HEK293 (cell line): ENCODE results near the gene TMEM250.

Experiments used
- CTCF ChIA-PET: fragments of 350-600 bp; formaldehyde crosslinking; extraction: SDS; loops from one replicate; lab custom pipeline; 2021; ENCODE audit warnings: antibody characterized with exemption; lab: Yijun Ruan, JAX
- POLR2A ChIA-PET: fragments of 300-600 bp; formaldehyde crosslinking; extraction: SDS; loops from one replicate; lab custom pipeline; 2020; ENCODE audit warnings: antibody characterized with exemption, inconsistent platforms; lab: Yijun Ruan, JAX
- H3K27ac ChIP-seq: fragments of 200-500 bp; sonication (Bioruptor generic); 2 replicates; pipeline ENCODE4 v1.5.1; 2014; ENCODE audit warnings: low read depth, low read length, control low read depth, inconsistent platforms; ENCODE audit errors: extremely low read depth
- H3K36me3 ChIP-seq, 2 experiments: fragments of 200-500 bp in 1 of 2; sonication (Bioruptor generic) in 1 of 2; 1 replicate in 1 of 2; 2 replicates in 1 of 2; pipeline ENCODE4 v1.5.1; 2014 to 2017; ENCODE audit warnings: inconsistent platforms in 2 of 2, low read length in 2 of 2; ENCODE audit not compliant: control insufficient read depth in 2 of 2, insufficient read depth in 1 of 2
- H3K4me1 ChIP-seq: fragments of 200-500 bp; sonication (Bioruptor generic); 2 replicates; pipeline ENCODE4 v1.5.1; 2014; ENCODE audit warnings: mild to moderate bottlenecking, low read length, inconsistent platforms; ENCODE audit not compliant: control insufficient read depth, insufficient read depth
- H3K4me3 ChIP-seq: 2 replicates; pipeline ENCODE4 v1.5.1; 2011; ENCODE audit warnings: low read depth, mild to moderate bottlenecking, control low read depth, low read length, moderate library complexity
- H3K9me3 ChIP-seq: fragments of 200-500 bp; sonication (Bioruptor generic); 2 replicates; pipeline ENCODE4 v1.5.1; 2014; ENCODE audit warnings: low read depth, low read length, inconsistent platforms; ENCODE audit not compliant: control insufficient read depth, insufficient read depth
- KLF17 ChIP-seq: fragments of 450-650 bp; formaldehyde crosslinking; IDR thresholded peaks from 2 replicates; pipeline ENCODE4 v1.5.1; 2016; ENCODE audit warnings: missing biosample characterization, missing genetic modification characterization
- MEIS1 ChIP-seq: sonication (generic); formaldehyde crosslinking; IDR thresholded peaks from 2 replicates; pipeline ENCODE4 v1.8.1; 2022; ENCODE audit warnings: missing genetic modification reagents, mild to moderate bottlenecking, borderline replicate concordance
- SP2 ChIP-seq: fragments of 450-650 bp; formaldehyde crosslinking; IDR thresholded peaks from 2 replicates; pipeline ENCODE4 v1.5.1; 2016; ENCODE audit warnings: missing biosample characterization, missing genetic modification characterization
- ZNF146 ChIP-seq: fragments of 450-650 bp; formaldehyde crosslinking; IDR thresholded peaks from 2 replicates; pipeline ENCODE4 v1.5.1; 2016; ENCODE audit warnings: missing biosample characterization, missing genetic modification characterization
- ZNF23 ChIP-seq: fragments of 450-650 bp; formaldehyde crosslinking; IDR thresholded peaks from 2 replicates; pipeline ENCODE4 v1.5.1; 2016; ENCODE audit warnings: missing biosample characterization, missing genetic modification characterization, borderline replicate concordance
- ZNF274 ChIP-seq, 2 experiments: fragments of 200-500 bp in 1 of 2; fragments of 450-650 bp in 1 of 2; sonication (Bioruptor generic) in 1 of 2; formaldehyde crosslinking in 1 of 2; IDR thresholded peaks; 2 replicates each; pipeline versions ENCODE4 v1.5.1 to v1.6.1; 2014 to 2016; ENCODE audit warnings: borderline replicate concordance in 1 of 2, inconsistent platforms in 1 of 2, low read length in 1 of 2, missing biosample characterization in 1 of 2, missing genetic modification characterization in 1 of 2
- ZNF354C ChIP-seq: fragments of 450-650 bp; formaldehyde crosslinking; IDR thresholded peaks from 2 replicates; pipeline ENCODE4 v1.5.1; 2016; ENCODE audit warnings: missing biosample characterization, missing genetic modification characterization, low read depth, borderline replicate concordance
- ZNF518A ChIP-seq: fragments of 450-650 bp; formaldehyde crosslinking; conservative IDR thresholded peaks from 2 replicates; pipeline ENCODE4 v1.5.1; 2016; ENCODE audit warnings: low read depth, missing biosample characterization, missing genetic modification characterization
- ZNF707 ChIP-seq: fragments of 450-650 bp; formaldehyde crosslinking; IDR thresholded peaks from 2 replicates; pipeline ENCODE4 v1.5.1; 2016; ENCODE audit warnings: missing biosample characterization, missing genetic modification characterization
- TF ChIP-seq, protein P1 (sequence below): fragments of 450-650 bp; formaldehyde crosslinking; IDR thresholded peaks from 2 replicates; pipeline ENCODE4 v1.5.1; 2016; ENCODE audit warnings: missing biosample characterization, missing genetic modification characterization

Gene TMEM250

GRCh38 chr9:136148766-136149165 lies 30.1 kb upstream of the TMEM250 start:
- H3K9me3 ChIP-seq = no peaks in the 10 kb centered on the region
- no peaks in the 10 kb centered on the region for H3K36me3 ChIP-seq
- ChIA-PET POLR2A (no interaction called here), CTCF (interaction anchor here (0.5 to 1.4 kb wide), 4 partner anchors 9 to 276 kb away, joined by 3 to 4 read pairs (median 4); no protein-coding TSS in a partner anchor)
- H3K27ac ChIP-seq = no peak overlapping the region
- H3K4me1 ChIP-seq = no peaks in the 10 kb centered on the region
- H3K4me3 ChIP-seq = no peak overlapping the region
- TF ChIP-seq ZNF23 (tag by site-specific recombination) (no peak), ZNF354C (no peak), ZNF274 (IDR thresholded peaks at IDR 0.05; ENCODE audit: low read length) (no peak), ZNF274 (tag by site-specific recombination; IDR thresholded peaks at IDR 0.05; ENCODE audit: borderline replicate concordance) (no peak), ZNF146 (tag by site-specific recombination) (no peak), ZNF707 (tag by site-specific recombination) (no peak)
- TF ChIP-seq, protein P1, sequence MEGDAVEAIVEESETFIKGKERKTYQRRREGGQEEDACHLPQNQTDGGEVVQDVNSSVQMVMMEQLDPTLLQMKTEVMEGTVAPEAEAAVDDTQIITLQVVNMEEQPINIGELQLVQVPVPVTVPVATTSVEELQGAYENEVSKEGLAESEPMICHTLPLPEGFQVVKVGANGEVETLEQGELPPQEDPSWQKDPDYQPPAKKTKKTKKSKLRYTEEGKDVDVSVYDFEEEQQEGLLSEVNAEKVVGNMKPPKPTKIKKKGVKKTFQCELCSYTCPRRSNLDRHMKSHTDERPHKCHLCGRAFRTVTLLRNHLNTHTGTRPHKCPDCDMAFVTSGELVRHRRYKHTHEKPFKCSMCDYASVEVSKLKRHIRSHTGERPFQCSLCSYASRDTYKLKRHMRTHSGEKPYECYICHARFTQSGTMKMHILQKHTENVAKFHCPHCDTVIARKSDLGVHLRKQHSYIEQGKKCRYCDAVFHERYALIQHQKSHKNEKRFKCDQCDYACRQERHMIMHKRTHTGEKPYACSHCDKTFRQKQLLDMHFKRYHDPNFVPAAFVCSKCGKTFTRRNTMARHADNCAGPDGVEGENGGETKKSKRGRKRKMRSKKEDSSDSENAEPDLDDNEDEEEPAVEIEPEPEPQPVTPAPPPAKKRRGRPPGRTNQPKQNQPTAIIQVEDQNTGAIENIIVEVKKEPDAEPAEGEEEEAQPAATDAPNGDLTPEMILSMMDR (tag by site-specific recombination) = no peak

DNA sequence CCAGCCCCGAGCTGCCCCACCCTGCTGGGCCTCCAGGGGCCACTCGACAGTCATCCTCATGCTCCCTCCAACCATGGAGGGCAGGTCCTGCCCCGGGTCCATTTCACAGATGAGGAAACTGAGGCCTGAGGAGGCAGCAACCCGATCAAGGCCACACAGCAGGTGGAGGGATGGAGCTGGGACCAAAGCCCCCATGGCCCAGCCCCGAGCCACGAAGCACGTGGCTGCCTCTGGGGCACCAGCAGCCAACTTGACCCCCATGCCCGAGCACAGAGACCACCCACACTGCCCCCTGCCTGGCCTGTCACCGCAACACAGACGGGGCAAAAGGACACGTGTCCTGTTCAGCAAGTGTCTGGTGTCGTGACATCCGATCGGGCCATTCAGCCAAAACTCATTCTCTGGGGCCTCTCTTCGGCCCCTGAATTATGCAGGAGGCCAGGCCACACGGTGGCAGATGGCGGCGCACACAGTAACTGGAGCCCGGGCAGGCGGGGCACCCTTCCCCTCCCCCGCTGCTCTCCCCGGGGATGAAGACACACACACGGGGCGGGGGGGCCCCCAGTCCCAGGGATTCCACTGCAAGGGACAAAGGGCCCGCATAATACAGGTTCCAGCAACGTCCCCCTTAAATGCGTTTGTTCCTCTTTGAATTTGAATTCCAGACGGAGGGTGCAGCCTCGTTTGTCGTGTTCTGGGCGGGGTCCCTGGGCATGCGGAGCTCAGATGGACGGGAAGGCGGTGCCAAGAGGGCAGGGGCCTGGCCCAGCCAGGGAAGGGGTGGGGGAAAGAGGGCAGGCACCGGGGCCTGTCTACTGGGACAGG lies 29.4 kb upstream of the TMEM250 start:
- ChIA-PET POLR2A (no interaction called here), CTCF (interaction anchor here (1.0 to 1.5 kb wide), 5 partner anchors 9 to 136 kb away, joined by 3 to 15 read pairs (median 4); no protein-coding TSS in a partner anchor)
- no peak overlapping the region for H3K27ac ChIP-seq
- H3K36me3 ChIP-seq = no peaks in the 10 kb centered on the region
- no peaks in the 10 kb centered on the region for H3K9me3 ChIP-seq
- no peaks in the 10 kb centered on the region for H3K4me1 ChIP-seq
- no peak for TF ChIP-seq KLF17 (tag by site-specific recombination)
- no peak for TF ChIP-seq ZNF518A (tag by site-specific recombination)
- peak; percentile 18; the same call in 1 of the 2 replicates for TF ChIP-seq SP2 (tag by site-specific recombination)
- no peak for TF ChIP-seq MEIS1 (CRISPR knock-in tag)
- no peak overlapping the region for H3K4me3 ChIP-seq
